Astrocyte (in vitro differentiated cells and primary cell): ENCODE results near the gene ST6GALNAC4. TPM values are rescaled to one million over a fixed set of nuclear protein-coding genes. Genes with fewer than 3 reads are reported as not detected.

Experiments
- DNase-seq: peaks from one replicate; pipeline ENCODE4 v3.0.0-alpha.2; 2010; ENCODE audit warnings: low read depth
- FAIRE-seq: peaks from 2 replicates; lab custom pipeline; 2011; peaks lifted over from hg19 to GRCh38; lab: Jason Lieb, UNC
- H2AFZ ChIP-seq: 2 replicates; pipeline ENCODE4 v1.6.0; 2012; ENCODE audit warnings: low read depth, low read length, inconsistent platforms
- H3K27ac ChIP-seq: 2 replicates; pipeline ENCODE4 v1.5.1; 2011; ENCODE audit warnings: low read depth, low read length, inconsistent platforms
- H3K27me3 ChIP-seq: 2 replicates; pipeline ENCODE4 v1.6.0; 2011; ENCODE audit warnings: low read length, inconsistent platforms; ENCODE audit not compliant: insufficient read depth
- H3K36me3 ChIP-seq: 2 replicates; pipeline ENCODE4 v1.5.1; 2011; ENCODE audit warnings: low read length, inconsistent platforms; ENCODE audit not compliant: insufficient read depth
- H3K4me1 ChIP-seq: 2 replicates; pipeline ENCODE4 v1.5.1; 2011; ENCODE audit warnings: low read length, inconsistent platforms; ENCODE audit not compliant: insufficient read depth
- H3K4me2 ChIP-seq: 2 replicates; pipeline ENCODE4 v1.6.0; 2012; ENCODE audit warnings: low read length, inconsistent platforms
- H3K4me3 ChIP-seq: 2 replicates; pipeline ENCODE4 v1.5.1; 2011; ENCODE audit warnings: low read depth, mild to moderate bottlenecking, low read length, inconsistent platforms; ENCODE audit not compliant: insufficient read depth
- H3K79me2 ChIP-seq: 2 replicates; pipeline ENCODE4 v1.6.0; 2012; ENCODE audit warnings: mild to moderate bottlenecking, low read length, inconsistent platforms; ENCODE audit not compliant: insufficient read depth
- H3K9ac ChIP-seq: 2 replicates; pipeline ENCODE4 v1.6.0; 2012; ENCODE audit warnings: mild to moderate bottlenecking, low read length, inconsistent platforms
- H3K9me3 ChIP-seq: 2 replicates; pipeline ENCODE4 v1.5.1; 2012; ENCODE audit warnings: low read depth, mild to moderate bottlenecking, low read length, inconsistent platforms; ENCODE audit not compliant: insufficient read depth
- H4K20me1 ChIP-seq: 2 replicates; pipeline ENCODE4 v1.6.0; 2012; ENCODE audit warnings: low read length, inconsistent platforms; ENCODE audit not compliant: insufficient read depth
- H3K27ac Mint-ChIP-seq: one replicate; pipeline ENCODE4 v1.8.0; 2021; ENCODE audit warnings: mild to moderate bottlenecking, mixed read lengths; ENCODE audit not compliant: unreplicated experiment
- H3K27me3 Mint-ChIP-seq: one replicate; pipeline ENCODE4 v1.8.0; 2021; ENCODE audit warnings: low read depth, mixed read lengths; ENCODE audit not compliant: unreplicated experiment
- H3K36me3 Mint-ChIP-seq: one replicate; pipeline ENCODE4 v1.8.0; 2021; ENCODE audit warnings: low read depth, mixed read lengths; ENCODE audit not compliant: unreplicated experiment
- H3K4me1 Mint-ChIP-seq: one replicate; pipeline ENCODE4 v1.8.0; 2021; ENCODE audit warnings: low read depth, mixed read lengths; ENCODE audit not compliant: unreplicated experiment
- H3K4me3 Mint-ChIP-seq: one replicate; pipeline ENCODE4 v1.8.0; 2021; ENCODE audit warnings: mild to moderate bottlenecking, moderate library complexity, mixed read lengths; ENCODE audit not compliant: unreplicated experiment
- H3K9me3 Mint-ChIP-seq: one replicate; pipeline ENCODE4 v1.8.0; 2021; ENCODE audit warnings: mild to moderate bottlenecking, mixed read lengths; ENCODE audit not compliant: unreplicated experiment
- CTCF ChIP-seq: IDR thresholded peaks from 2 replicates; pipeline ENCODE4 v1.5.1; 2011; ENCODE audit warnings: low read depth, mild to moderate bottlenecking, inconsistent platforms, low read length, moderate library complexity; ENCODE audit not compliant: insufficient read depth
- EZH2 ChIP-seq: IDR thresholded peaks from 2 replicates; pipeline ENCODE4 v1.6.1; 2012; ENCODE audit warnings: mild to moderate bottlenecking, low read length, inconsistent platforms; ENCODE audit not compliant: insufficient read depth
- total RNA-seq: library from RNA; stranded (reverse); gene quantifications from 2 replicates; pipeline ENCODE4 v1.2.1, GENCODE V29; 2021

The ST6GALNAC4 gene
- total RNA-seq, 1 donor from 2014 or later: 14.5 TPM

- Histone ChIP-seq H4K20me1 (no peaks in the 10 kb centered on the region), H2AFZ (no peak overlapping the region), H3K27ac (no peak overlapping the region), H3K4me1 (peaks cover 21% of the 10 kb centered on the region), H3K36me3 (peaks cover 3% of the 10 kb centered on the region), H3K4me2 (no peak overlapping the region), H3K9ac (no peak overlapping the region), H3K79me2 (peaks cover 8% of the 10 kb centered on the region), H3K27me3 (no peaks in the 10 kb centered on the region), H3K9me3 (no peaks in the 10 kb centered on the region), H3K4me3 (no peak overlapping the region)
- Mint-ChIP-seq H3K4me1 (peaks cover 7% of the 10 kb centered on the region), H3K4me3 (no peak overlapping the region), H3K36me3 (peaks cover 14% of the 10 kb centered on the region), H3K9me3 (no peaks in the 10 kb centered on the region), H3K27me3 (peaks cover 4% of the 10 kb centered on the region), H3K27ac (no peak overlapping the region)
- FAIRE-seq: no peak
- no peak for DNase-seq
- TF ChIP-seq EZH2: no peak
Measured at GRCh38 chr9:127913682-127914081, 3.2 kb downstream of the ST6GALNAC4 start.

GRCh38 chr9:127912882-127913281, 4.0 kb downstream of the ST6GALNAC4 start:
- FAIRE-seq (no peak), DNase-seq (no peak)
- no peak for TF ChIP-seq EZH2
- TF ChIP-seq CTCF: no peak
- Histone ChIP-seq H3K9ac (no peak overlapping the region), H3K79me2 (peaks cover 8% of the 10 kb centered on the region), H3K4me3 (no peak overlapping the region), H3K9me3 (no peaks in the 10 kb centered on the region), H4K20me1 (no peaks in the 10 kb centered on the region), H3K4me2 (no peak overlapping the region), H3K27ac (no peak overlapping the region), H2AFZ (no peak overlapping the region), H3K4me1 (peaks cover 13% of the 10 kb centered on the region), H3K27me3 (no peaks in the 10 kb centered on the region), H3K36me3 (peaks cover 3% of the 10 kb centered on the region)
- Mint-ChIP-seq H3K9me3 (no peaks in the 10 kb centered on the region), H3K27me3 (peaks cover 4% of the 10 kb centered on the region), H3K36me3 (peaks cover 14% of the 10 kb centered on the region), H3K4me1 (no peaks in the 10 kb centered on the region), H3K4me3 (no peak overlapping the region), H3K27ac (no peak overlapping the region)

GRCh38 chr9:127912296-127912695, 4.5 kb downstream of the ST6GALNAC4 start:
- no peak overlapping the region for H3K9ac ChIP-seq
- peaks cover 3% of the 10 kb centered on the region for H3K36me3 ChIP-seq
- Mint-ChIP-seq H3K36me3 (peaks cover 14% of the 10 kb centered on the region), H3K4me1 (no peaks in the 10 kb centered on the region), H3K4me3 (no peak overlapping the region), H3K27ac (no peak overlapping the region), H3K9me3 (no peaks in the 10 kb centered on the region), H3K27me3 (peaks cover 4% of the 10 kb centered on the region)
- DNase-seq: no peak
- no peaks in the 10 kb centered on the region for H4K20me1 ChIP-seq
- TF ChIP-seq EZH2: no peak
- H3K79me2 ChIP-seq: peaks cover 8% of the 10 kb centered on the region
- no peak for FAIRE-seq
- H3K4me2 ChIP-seq: no peak overlapping the region
- no peak overlapping the region for H2AFZ ChIP-seq
- H3K4me1 ChIP-seq: peaks cover 10% of the 10 kb centered on the region
- H3K4me3 ChIP-seq: no peak overlapping the region
- H3K27me3 ChIP-seq: no peaks in the 10 kb centered on the region
- H3K9me3 ChIP-seq: no peaks in the 10 kb centered on the region
- H3K27ac ChIP-seq: no peak overlapping the region
